ENCODE results near the gene KIAA1328. TPM values are rescaled to one million over a fixed set of nuclear protein-coding genes. Genes with fewer than 3 reads are reported as not detected.

The KIAA1328 gene
- total and polyA plus RNA-seq, 4 donors, result 2.8 to 48.1 (median 7.0) TPM

- no peaks in the 10 kb centered on the region for H3K4me1 ChIP-seq (ENCODE audit: control insufficient read depth in 5 of 5, insufficient read depth in 5 of 5, low read length in 5 of 5)
- no peak for TF ChIP-seq CTCF (IDR thresholded peaks at IDR 0.05; ENCODE audit: control extremely low read depth, extremely low read depth)
- H3K9ac ChIP-seq (ENCODE audit: insufficient read depth in 1 of 2, low read length in 2 of 2), result no peak overlapping the region
- no peak overlapping the region for H3K27ac ChIP-seq (ENCODE audit: low read depth in 1 of 2, low read length in 1 of 2)
- H3K27me3 ChIP-seq (ENCODE audit: control insufficient read depth in 3 of 3, insufficient read depth in 3 of 3, low read length in 2 of 3), result no peaks in the 10 kb centered on the region
- ATAC-seq (ENCODE audit: insufficient read depth, low FRiP score) (no peak), DNase-seq (no peak)
- H3K9me3 ChIP-seq (ENCODE audit: control insufficient read depth in 4 of 4, insufficient read depth in 3 of 4, low read length in 3 of 4), result peaks cover 0 to 3% (median 0%) of the 10 kb centered on the region in 4 donors
- no peak overlapping the region for H3K4me3 ChIP-seq
- no peaks in the 10 kb centered on the region for H3K36me3 ChIP-seq (ENCODE audit: control insufficient read depth in 4 of 4, insufficient read depth in 4 of 4, low read length in 4 of 4)
- WGBS, 2 donors, result 87 to 88% methylated on average over 3 of the region's 3 CpGs
Measured at GRCh38 chr18:36917907-36918306, 89.0 kb downstream of the KIAA1328 start.

- Histone ChIP-seq H3K27me3 (ENCODE audit: control insufficient read depth in 3 of 3, insufficient read depth in 3 of 3, low read length in 2 of 3) (no peaks in the 10 kb centered on the region), H3K36me3 (ENCODE audit: control insufficient read depth in 4 of 4, insufficient read depth in 4 of 4, low read length in 4 of 4) (peaks cover 0 to 8% (median 1%) of the 10 kb centered on the region in 4 donors), H3K4me3 (no peak overlapping the region), H3K9ac (ENCODE audit: insufficient read depth in 1 of 2, low read length in 2 of 2) (no peak overlapping the region), H3K27ac (ENCODE audit: low read depth in 1 of 2, low read length in 1 of 2) (no peak overlapping the region), H3K4me1 (ENCODE audit: control insufficient read depth in 5 of 5, insufficient read depth in 5 of 5, low read length in 5 of 5) (peaks cover 0 to 1% (median 0%) of the 10 kb centered on the region in 5 donors), H3K9me3 (ENCODE audit: control insufficient read depth in 4 of 4, insufficient read depth in 3 of 4, low read length in 3 of 4) (no peaks in the 10 kb centered on the region)
- ATAC-seq (ENCODE audit: insufficient read depth, low FRiP score) (no peak), DNase-seq (no peak)
- 85 to 89% methylated on average over 2 of the region's 2 CpGs for WGBS, 2 donors
- no peak for TF ChIP-seq CTCF (IDR thresholded peaks at IDR 0.05; ENCODE audit: control extremely low read depth, extremely low read depth)
Measured at GRCh38 chr18:36929601-36930000, 100.7 kb downstream of the KIAA1328 start.

- Histone ChIP-seq H3K27me3 (ENCODE audit: control insufficient read depth in 3 of 3, insufficient read depth in 3 of 3, low read length in 2 of 3) (no peaks in the 10 kb centered on the region), H3K9ac (ENCODE audit: insufficient read depth in 1 of 2, low read length in 2 of 2) (no peak overlapping the region), H3K4me1 (ENCODE audit: control insufficient read depth in 5 of 5, insufficient read depth in 5 of 5, low read length in 5 of 5) (peaks cover 0 to 8% (median 0%) of the 10 kb centered on the region in 5 donors), H3K4me3 (no peak overlapping the region), H3K9me3 (ENCODE audit: control insufficient read depth in 4 of 4, insufficient read depth in 3 of 4, low read length in 3 of 4) (no peaks in the 10 kb centered on the region), H3K36me3 (ENCODE audit: control insufficient read depth in 4 of 4, insufficient read depth in 4 of 4, low read length in 4 of 4) (peaks cover 0 to 8% (median 1%) of the 10 kb centered on the region in 4 donors), H3K27ac (ENCODE audit: low read depth in 1 of 2, low read length in 1 of 2) (no peak overlapping the region)
- DNase-seq (no peak), ATAC-seq (ENCODE audit: insufficient read depth, low FRiP score) (no peak)
- WGBS, 2 donors, result 94% methylated on average over 4 of the region's 4 CpGs
- TF ChIP-seq CTCF (IDR thresholded peaks at IDR 0.05; ENCODE audit: control extremely low read depth, extremely low read depth), result no peak
Measured at GRCh38 chr18:36931106-36931505, 102.2 kb downstream of the KIAA1328 start.

GRCh38 chr18:36933552-36933951 lies 104.6 kb downstream of the KIAA1328 start:
- DNase-seq (no peak), ATAC-seq (ENCODE audit: insufficient read depth, low FRiP score) (no peak)
- Histone ChIP-seq H3K36me3 (ENCODE audit: control insufficient read depth in 4 of 4, insufficient read depth in 4 of 4, low read length in 4 of 4) (peaks cover 0 to 8% (median 1%) of the 10 kb centered on the region in 4 donors), H3K9me3 (ENCODE audit: control insufficient read depth in 4 of 4, insufficient read depth in 3 of 4, low read length in 3 of 4) (peaks cover 0 to 5% (median under 1%) of the 10 kb centered on the region in 4 donors), H3K9ac (ENCODE audit: insufficient read depth in 1 of 2, low read length in 2 of 2) (no peak overlapping the region), H3K27me3 (ENCODE audit: control insufficient read depth in 3 of 3, insufficient read depth in 3 of 3, low read length in 2 of 3) (no peaks in the 10 kb centered on the region), H3K27ac (ENCODE audit: low read depth in 1 of 2, low read length in 1 of 2) (no peak overlapping the region), H3K4me3 (no peak overlapping the region), H3K4me1 (ENCODE audit: control insufficient read depth in 5 of 5, insufficient read depth in 5 of 5, low read length in 5 of 5) (peaks cover 0 to 8% (median 0%) of the 10 kb centered on the region in 5 donors)
- WGBS, 2 donors, result 99 to 100% methylated on average over 2 of the region's 2 CpGs
- TF ChIP-seq CTCF (IDR thresholded peaks at IDR 0.05; ENCODE audit: control extremely low read depth, extremely low read depth), result no peak
